SW 1271 (cell line): ENCODE measurements around the gene ZDHHC1.
A peak's percentile ranks its signal among the peaks of the same experiment; 100 is the strongest.
"Not testable (repeated sequence)": the region's sequence is repeated elsewhere in the genome, so short reads cannot be mapped to it uniquely, and the experiment has no call there.

Experiments
- DNase-seq, 2 experiments: peaks; one replicate each; lab custom pipeline; 2025; lab: John Stamatoyannopoulos, UW

Gene ZDHHC1

DNA sequence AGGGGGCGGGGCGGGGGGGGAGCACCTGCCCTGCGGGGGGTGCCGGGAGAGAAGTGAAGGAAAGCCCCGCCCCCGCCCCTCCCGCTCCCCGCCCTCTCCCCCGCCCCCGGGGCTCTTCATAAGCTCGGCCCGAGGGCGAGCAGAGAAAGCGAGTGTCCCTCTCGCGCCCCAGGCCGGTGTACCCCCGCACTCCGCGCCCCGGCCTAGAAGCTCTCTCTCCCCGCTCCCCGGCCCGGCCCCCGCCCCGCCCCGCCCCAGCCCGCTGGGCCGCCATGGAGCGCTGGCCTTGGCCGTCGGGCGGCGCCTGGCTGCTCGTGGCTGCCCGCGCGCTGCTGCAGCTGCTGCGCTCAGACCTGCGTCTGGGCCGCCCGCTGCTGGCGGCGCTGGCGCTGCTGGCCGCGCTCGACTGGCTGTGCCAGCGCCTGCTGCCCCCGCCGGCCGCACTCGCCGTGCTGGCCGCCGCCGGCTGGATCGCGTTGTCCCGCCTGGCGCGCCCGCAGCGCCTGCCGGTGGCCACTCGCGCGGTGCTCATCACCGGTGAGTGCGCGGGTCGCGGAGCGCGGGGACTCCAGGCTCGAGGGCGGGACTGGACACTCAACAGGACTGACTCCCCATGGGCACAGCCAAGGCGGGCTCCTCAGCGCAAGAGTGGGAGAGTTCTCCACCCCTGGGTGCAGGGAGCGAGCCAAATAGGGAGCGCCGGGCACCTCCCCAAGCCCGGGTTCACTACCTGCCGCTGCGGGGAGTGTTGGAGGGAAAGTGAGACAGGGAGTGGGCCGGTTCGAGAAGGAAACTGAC, 14.9 kb upstream of the ZDHHC1 start, which contains the start of gene HSD11B2:
TSS of gene HSD11B2 (plus strand) at position 145 of the 798 bp plus-strand sequence. CDS start at position 273, 128 bp downstream.
- peak in 1 of 2 experiments; percentile 47 for DNase-seq

GRCh38 chr16:67430504-67430976, 14.3 kb upstream of the ZDHHC1 start:
- DNase-seq: no peak

DNA sequence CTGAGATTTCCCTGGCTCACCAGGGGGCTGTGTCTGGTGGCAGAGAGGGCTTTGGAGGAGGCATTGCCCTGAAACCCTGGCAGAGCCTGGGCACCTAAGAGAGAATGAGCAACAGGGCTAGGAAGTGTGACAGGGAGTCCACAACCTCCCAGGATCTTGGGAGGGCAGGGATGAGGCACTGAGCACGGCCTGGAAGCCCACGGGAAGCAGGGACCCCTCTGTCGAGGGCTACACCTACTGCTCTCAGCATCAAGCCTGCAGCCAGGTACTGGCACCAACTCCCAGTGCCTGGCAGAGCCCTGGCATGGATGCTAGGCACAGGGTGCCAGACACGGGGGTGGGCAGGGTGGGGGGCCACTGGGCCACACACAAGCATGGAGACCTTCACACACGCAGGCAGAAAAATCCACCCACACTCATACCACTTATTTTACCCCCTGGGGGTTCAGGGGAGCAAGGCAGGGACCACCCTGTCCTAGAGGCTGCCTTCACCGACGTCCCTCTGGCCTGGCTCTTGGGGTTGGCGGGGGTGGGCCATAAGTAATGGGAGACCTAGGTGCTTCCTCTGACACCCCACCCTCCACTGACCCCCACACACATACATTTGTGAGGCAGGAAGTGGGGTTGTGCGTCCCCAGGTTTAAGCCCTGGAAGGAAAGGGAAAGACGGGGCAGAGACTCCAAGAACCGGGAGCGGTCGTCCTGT, 13.7 kb upstream of the ZDHHC1 start:
- DNase-seq: no peak

- DNase-seq: no peak
Measured at GRCh38 chr16:67429053-67429798, 12.9 kb upstream of the ZDHHC1 start.

- DNase-seq: peak in 1 of 2 experiments; percentile 45
Measured at GRCh38 chr16:67428146-67428731, 12.0 kb upstream of the ZDHHC1 start.

GRCh38 chr16:67426950-67427349, 10.7 kb upstream of the ZDHHC1 start:
- DNase-seq: no peak

GRCh38 chr16:67426022-67426421, 9.7 kb upstream of the ZDHHC1 start:
- no peak for DNase-seq

- no peak for DNase-seq
Measured at GRCh38 chr16:67425580-67425979, 9.3 kb upstream of the ZDHHC1 start.

- DNase-seq: no peak
Measured at GRCh38 chr16:67425061-67425460, 8.8 kb upstream of the ZDHHC1 start.

DNA sequence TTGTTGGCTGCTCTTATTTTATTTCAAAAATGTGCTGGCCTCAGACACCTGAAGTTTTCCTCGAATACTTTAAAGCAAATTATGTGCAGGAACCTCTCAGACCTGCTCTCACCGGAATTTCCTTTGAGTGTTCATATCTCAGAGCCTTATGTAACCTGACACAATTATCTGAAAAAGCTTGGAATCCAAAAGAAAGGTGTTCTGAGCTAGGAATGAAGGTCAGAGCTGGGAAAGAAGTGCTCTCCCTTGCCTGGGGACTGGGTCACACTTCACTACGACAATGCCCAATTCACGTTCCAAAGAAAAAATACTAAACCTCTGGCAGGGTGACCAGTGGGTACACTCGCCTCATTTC, 8.0 kb upstream of the ZDHHC1 start:
- no peak for DNase-seq

- no peak for DNase-seq
Measured at GRCh38 chr16:67423611-67424260, 7.5 kb upstream of the ZDHHC1 start.

GRCh38 chr16:67423015-67423414, 6.7 kb upstream of the ZDHHC1 start:
- no peak for DNase-seq

GRCh38 chr16:67421030-67421429, 4.8 kb upstream of the ZDHHC1 start:
- no peak for DNase-seq

GRCh38 chr16:67419931-67420330, 3.7 kb upstream of the ZDHHC1 start:
- no peak for DNase-seq

GRCh38 chr16:67419502-67419901, 3.2 kb upstream of the ZDHHC1 start:
- DNase-seq: no peak

- DNase-seq: no peak
Measured at GRCh38 chr16:67417333-67418061, 1.2 kb upstream of the ZDHHC1 start.

DNA sequence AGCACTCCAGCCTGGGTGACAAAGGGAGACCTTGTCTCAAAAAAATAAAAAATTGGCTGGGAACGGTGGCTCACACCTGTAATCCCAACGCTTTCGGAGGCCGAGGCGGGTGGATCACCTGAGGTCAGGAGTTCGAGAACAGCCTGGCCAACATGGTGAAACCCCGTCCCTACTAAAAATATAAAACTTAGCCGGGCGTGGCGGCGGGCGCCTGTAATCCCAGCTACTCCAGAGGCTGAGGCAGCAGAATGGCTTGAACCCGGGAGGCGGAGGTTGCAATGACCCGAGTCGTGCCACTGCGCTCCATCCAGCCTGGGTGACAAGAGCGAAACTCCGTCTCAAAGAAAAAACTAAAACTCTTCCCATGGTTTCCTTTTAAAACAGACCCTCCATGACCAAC, 856 bp downstream of the ZDHHC1 start:
- DNase-seq: not testable (repeated sequence)

- DNase-seq: no peak
Measured at GRCh38 chr16:67413978-67414911, 2.0 kb downstream of the ZDHHC1 start.

- DNase-seq: no peak
Measured at GRCh38 chr16:67412294-67412693, 4.0 kb downstream of the ZDHHC1 start.

DNA sequence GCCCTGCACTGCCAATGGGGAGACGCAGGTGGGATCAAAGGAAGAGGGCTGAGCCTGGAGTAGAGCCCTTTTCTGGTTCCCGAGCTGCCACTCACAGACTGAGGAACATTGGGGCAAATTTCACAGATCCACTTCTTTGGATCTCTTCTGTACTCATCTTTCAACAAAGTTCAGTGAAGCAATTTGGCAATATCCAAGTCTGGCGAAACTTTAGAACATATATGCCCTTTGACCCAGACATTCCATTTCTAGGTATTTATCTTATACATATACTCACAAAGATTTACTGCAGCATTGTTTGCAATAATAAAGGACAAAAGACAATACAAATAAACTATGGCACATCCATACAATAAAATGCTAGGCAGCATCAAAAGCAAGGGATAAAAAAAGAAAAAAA, 4.9 kb downstream of the ZDHHC1 start:
- DNase-seq: no peak
